Activated effector memory CD4-positive, alpha-beta T cell treated with anti-CD3 and anti-CD28 coated beads, Interleukin-2, amount 50 U/mL, for 16 hours (primary cell): ENCODE measurements around the gene KIFC3.

Experiments used
- DNase-seq: peaks from one replicate; pipeline ENCODE4 v3.0.0-alpha.2; 2020

The KIFC3 gene

DNA sequence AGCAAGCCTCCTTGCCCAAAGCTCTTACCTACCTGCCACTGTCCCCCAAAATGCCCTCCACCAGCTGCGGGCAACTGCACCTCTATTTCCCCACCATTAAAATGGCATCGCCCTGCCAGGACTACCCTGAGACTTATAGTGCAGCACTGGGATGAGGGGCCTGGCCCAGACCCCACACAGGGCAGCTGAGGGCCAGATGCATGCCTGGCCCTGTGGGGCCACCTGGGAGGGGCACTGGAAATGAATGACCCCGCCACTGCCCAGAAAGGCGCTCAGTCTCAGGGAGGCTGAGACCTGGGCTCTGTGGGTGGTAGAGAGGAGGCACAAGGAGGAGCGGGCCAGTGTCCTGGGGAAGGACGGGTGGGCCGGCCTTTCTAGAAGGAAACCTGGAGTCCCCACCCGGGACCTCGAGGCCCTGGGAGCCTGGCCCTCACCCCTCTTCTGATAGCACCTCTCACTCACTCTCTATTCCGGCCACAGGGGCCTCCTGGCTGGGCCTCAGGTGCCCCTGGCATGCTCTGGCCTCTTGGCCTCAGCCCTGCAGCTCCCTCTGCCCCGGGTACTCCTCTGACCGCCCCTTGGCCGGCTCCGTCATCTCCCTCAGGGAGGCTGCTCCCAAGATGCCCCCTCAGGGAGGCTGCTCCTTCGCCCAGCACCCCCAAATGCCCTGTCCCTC, 39.8 kb downstream of the KIFC3 start:
- no peak for DNase-seq

GRCh38 chr16:57761957-57762356, 40.3 kb downstream of the KIFC3 start:
- no peak for DNase-seq

DNA sequence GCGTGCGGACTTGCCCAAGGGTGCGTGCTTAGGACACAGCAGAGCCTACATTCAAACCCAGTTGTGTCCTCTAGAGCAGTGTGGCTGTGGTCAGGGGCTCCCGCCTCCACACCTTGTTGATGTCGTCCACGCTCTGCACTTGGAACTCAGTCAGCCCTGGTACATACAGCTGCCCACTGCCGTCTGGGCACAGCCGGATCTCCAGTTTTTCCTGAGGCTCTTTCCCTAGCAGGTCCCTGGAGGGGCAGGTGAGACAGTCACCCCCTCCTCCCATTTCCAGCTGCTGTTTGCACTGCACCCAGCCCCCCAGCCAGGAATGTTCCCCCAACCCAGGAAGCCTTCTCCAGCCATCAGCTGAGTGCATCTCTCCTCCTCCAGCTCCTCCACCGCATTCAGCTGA, 41.0 kb downstream of the KIFC3 start:
- no peak for DNase-seq

GRCh38 chr16:57760357-57761160, 41.7 kb downstream of the KIFC3 start:
- no peak for DNase-seq

- DNase-seq = no peak
Measured at GRCh38 chr16:57759541-57760356, 42.5 kb downstream of the KIFC3 start.

GRCh38 chr16:57759131-57759530, 43.2 kb downstream of the KIFC3 start:
- no peak for DNase-seq

DNA sequence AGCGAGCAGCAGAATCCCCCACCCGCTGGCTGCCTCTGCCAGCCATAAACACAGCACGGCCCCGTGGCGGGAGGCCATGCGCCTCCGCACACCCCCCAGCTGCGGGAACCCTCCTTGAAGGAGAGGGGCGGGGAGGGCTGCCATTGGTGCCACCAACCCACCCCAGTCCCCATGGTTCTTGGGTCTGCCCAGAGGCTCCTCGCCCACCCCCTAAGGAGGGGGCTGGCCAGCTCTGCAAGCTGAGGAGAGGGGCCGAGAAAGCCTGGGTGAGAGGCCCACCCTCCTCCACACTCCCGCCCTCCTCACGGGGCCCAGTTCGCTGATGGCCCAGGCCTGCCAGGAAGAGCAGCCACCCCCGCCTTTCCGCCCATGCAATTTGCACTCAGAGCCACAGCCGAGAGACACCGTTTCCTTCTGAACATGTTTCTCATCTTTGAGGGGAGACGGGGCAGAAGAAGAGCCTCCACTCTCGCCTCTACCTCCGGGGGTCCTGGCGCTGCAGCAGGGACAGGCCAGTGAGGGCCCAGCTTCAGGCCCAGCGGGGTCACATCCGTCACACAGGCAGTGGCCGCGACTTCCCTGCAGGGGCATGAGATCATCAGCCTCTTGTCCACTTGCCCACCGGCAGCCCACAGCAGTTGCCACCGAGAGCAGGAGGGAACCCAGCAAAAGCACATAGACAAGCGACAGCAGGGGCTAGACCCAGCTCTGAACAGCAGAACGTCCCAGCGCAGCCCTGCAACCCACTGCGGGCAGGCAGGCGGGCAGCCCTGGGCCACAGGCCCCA, 43.8 kb downstream of the KIFC3 start:
- no peak for DNase-seq

DNA sequence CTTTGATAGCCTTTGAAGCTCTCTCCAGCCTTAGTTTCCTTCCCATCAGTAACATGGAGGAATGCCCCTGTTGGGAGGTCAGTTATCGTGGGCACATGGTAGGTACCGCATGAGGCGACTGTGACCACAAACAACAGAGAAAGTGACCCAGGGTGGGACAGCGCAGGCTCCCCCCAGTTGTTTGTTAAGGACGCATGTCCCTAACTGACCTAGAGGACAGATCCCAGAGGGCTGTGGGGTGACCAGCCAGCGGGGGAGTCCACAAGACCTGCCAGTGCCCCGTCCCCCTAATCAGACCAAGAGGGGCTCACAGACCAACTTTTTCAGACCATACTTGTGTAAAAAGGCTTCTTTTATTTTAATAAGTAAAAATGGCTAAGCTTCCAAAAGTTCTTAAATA, 44.4 kb downstream of the KIFC3 start:
- DNase-seq = no peak

DNA sequence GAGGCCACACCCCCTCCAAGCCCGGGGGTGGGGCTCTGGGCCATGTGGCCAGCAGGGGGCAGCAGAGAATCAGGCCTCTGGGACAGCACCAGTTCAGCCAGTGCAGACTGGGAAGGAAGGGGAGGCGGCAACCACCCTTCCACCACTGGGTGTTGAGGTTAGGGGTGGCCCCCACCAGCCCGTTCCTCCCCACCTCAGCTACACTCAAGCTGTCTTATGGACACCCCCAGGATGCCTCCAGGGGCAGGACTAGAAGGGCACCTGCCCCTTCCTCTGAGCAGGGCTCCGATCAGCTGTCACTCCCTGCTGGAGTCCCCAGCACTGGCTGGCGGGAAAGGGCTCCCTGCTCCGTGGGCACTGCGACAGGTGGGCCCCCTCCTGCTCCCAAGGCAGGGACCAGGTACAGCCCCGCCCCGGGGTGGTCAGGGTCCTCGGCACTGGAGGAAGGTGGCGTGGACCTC, 44.9 kb downstream of the KIFC3 start:
- peak; percentile 96 for DNase-seq

- peak; percentile 61 for DNase-seq
Measured at GRCh38 chr16:57756424-57757325, 45.6 kb downstream of the KIFC3 start.

DNA sequence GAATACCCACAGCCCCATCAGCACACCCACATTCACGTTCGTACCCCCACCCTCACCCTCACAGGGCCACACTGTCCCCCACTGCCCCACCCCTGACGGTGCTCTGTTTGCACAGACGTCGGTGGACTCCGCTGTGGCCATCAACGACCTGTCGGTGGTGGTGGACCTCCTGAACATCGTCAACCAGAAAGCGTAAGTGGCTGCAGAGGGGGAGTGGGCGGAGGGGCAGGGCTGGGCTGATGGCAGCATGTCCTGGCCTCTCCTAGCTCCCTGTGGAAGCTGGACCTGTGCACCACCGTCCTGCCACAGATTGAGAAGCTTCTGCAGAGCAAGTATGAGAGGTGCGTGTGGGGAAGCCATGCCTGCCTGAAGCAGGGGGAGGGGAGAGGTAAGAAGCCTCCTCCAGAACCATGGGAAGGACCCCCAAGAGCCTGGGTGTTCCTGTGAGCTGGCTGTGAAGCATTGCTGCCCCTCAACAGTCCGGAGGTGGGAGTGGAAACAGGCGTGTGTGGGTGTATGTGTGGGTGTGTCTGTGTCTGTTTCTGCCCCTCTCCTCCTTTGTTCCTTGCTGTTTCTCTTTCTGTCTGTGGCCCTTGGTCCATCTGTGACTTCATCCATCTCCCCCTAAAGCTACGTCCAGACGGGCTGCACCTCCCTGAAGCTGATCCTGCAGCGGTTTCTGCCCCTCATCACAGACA, 46.4 kb downstream of the KIFC3 start:
- peak; percentile 60 for DNase-seq

DNA sequence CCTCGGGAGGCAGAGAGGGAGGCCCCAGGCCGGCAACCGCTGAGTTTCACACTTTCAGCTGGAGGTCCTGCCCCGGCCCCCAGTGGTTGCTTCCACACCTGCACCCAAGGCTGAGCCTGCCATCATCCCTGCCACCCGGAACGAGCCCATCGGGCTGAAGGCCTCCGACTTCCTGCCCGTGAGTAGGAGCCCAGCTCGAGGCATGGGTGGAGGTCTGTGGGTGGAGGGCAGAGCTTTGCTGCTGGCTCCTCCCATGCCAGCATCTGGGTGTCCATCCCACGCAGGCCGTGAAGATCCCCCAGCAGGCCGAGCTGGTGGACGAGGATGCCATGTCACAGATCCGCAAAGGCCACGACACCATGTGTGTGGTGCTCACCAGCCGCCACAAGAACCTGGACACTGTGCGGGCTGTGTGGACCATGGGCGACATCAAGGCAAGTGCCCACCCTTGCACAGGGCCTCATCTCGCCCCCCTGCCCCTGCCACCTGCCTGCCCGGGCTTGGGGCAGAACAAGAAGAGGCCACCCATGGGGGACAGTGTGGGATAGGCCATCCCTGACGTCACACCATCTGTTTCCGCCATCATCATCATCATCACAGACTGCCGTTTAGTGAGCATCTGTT, 47.1 kb downstream of the KIFC3 start:
- DNase-seq = peak; percentile 61

GRCh38 chr16:57754354-57755060, 47.8 kb downstream of the KIFC3 start:
- peak; percentile 46 for DNase-seq

DNA sequence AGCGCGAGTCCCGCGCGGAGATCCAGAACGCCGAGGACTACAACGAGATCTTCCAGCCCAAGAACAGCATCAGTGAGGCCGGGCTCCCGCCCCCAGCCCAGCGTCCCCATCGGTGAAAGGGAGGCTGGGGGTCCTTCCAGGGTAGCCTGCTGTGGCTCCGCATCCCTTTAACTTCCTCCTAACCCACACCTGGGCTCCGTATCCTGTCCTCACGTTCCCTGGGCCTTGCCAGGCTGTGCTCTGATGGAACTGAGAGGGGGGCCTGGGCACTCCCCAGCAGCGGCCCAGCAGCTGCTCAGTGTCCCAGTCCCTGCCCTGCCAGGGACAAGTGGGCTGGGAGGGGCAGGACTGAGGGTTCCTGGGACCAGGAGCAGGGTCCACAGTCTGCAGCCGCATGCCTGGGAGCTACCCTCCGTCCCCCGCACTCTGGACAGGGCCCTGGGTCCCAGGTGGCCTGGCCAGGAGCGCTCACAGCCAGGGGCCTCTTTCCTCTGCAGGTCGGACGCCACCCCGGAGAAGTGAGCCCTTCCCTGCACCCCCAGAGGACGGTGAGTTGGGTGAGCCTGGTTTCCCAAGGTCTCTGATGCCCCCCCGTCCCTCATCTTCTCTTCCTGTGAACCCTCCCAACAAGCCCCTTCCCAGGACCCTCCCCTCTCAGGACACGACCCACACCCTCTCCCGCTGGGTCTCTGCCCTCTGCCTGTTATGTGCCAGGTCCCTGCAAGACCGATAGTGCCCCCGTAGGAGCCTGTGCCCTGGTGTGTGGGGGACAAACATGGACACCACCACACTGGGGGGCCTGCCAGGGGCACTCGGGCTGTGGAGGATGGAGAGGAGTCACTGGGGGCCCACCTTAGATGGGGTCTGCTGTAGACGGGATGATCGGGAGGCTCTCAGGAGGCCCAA, 48.6 kb downstream of the KIFC3 start:
- DNase-seq = peak; percentile 39

GRCh38 chr16:57752581-57753447, 49.5 kb downstream of the KIFC3 start:
- DNase-seq = no peak

DNA sequence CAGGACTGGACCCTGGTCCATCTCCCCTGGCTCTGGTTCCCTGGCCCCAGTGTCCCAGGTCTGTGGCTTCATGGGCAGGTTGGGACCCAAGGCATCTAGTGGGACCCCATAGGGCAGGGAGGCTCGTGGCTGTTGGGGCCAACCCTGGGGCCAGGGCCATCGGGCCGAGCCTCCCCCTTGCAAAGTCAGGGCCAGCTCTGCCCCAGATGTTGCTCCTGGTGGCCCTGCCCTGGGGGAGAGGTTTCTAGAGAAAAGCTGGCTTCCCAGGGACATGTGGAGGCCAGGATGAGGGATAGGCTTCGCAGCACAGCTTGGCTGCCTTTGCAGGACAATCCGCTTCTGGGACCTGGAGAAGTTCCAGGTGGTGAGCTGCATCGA, 50.1 kb downstream of the KIFC3 start:
- DNase-seq = no peak

GRCh38 chr16:57751539-57752202, 50.6 kb downstream of the KIFC3 start:
- DNase-seq = no peak
